ENCODE measurements around the gene DCUN1D3. TPM values are rescaled to one million over a fixed set of nuclear protein-coding genes. Genes with fewer than 3 reads are reported as not detected.

The DCUN1D3 gene
- total RNA-seq, 1 donor from 2014 or later = 14.0 TPM

- Histone ChIP-seq H3K27me3 (ENCODE audit: control insufficient read depth, insufficient read depth, low read length) (no peaks in the 10 kb centered on the region), H3K4me3 (ENCODE audit: low read depth, low read length) (no peak overlapping the region), H3K36me3 (ENCODE audit: control insufficient read depth, insufficient read depth, low read length) (peaks cover 3% of the 10 kb centered on the region)
- DNase-seq (ENCODE audit: low read depth) (no peak), FAIRE-seq (no peak)
- TF ChIP-seq, protein P1, sequence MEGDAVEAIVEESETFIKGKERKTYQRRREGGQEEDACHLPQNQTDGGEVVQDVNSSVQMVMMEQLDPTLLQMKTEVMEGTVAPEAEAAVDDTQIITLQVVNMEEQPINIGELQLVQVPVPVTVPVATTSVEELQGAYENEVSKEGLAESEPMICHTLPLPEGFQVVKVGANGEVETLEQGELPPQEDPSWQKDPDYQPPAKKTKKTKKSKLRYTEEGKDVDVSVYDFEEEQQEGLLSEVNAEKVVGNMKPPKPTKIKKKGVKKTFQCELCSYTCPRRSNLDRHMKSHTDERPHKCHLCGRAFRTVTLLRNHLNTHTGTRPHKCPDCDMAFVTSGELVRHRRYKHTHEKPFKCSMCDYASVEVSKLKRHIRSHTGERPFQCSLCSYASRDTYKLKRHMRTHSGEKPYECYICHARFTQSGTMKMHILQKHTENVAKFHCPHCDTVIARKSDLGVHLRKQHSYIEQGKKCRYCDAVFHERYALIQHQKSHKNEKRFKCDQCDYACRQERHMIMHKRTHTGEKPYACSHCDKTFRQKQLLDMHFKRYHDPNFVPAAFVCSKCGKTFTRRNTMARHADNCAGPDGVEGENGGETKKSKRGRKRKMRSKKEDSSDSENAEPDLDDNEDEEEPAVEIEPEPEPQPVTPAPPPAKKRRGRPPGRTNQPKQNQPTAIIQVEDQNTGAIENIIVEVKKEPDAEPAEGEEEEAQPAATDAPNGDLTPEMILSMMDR (IDR thresholded peaks at IDR 0.05; ENCODE audit: insufficient read depth, low read length, severe bottlenecking) = no peak
These were observed 18.7 kb downstream of the DCUN1D3 start for GRCh38 chr16:20881503-20881878.

DNA sequence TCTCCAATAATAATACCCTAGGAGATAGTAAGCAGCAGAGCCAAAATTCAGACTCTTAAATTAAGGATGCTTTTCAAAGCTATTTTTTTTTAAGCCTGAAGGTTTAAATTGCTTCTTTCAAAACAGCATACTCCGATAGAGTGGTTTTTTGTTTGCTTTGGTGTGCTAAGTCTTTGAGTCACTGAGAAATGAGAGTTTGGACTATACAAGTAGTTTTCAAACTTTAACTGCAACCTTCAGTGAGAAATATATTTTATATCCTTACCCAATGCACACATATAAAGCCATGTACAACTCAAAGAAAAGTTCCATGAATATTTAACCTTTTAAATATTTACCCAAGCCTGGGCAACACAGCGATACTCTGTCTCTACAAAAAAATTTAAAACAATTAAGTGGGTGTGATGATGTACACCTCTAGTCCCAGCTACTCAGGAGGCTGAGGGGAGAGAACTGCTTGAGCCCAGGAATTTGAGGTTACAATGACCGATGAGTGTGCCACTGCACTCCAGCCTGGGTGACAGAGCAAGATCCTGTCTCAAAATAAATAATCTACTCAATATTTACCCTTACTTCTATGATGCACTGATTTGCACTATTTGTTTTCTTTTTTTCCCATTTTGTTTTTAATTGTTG lies 19.2 kb downstream of the DCUN1D3 start:
- H3K4me3 ChIP-seq (ENCODE audit: low read depth, low read length) = no peak overlapping the region
- H3K36me3 ChIP-seq (ENCODE audit: control insufficient read depth, insufficient read depth, low read length) = peaks cover 3% of the 10 kb centered on the region
- TF ChIP-seq, protein P1 (IDR thresholded peaks at IDR 0.05; ENCODE audit: insufficient read depth, low read length, severe bottlenecking) = no peak
- H3K27me3 ChIP-seq (ENCODE audit: control insufficient read depth, insufficient read depth, low read length) = no peaks in the 10 kb centered on the region
- DNase-seq (ENCODE audit: low read depth) = no peak
- FAIRE-seq = no peak

- TF ChIP-seq, protein P1 (IDR thresholded peaks at IDR 0.05; ENCODE audit: insufficient read depth, low read length, severe bottlenecking) = no peak
- Histone ChIP-seq H3K27me3 (ENCODE audit: control insufficient read depth, insufficient read depth, low read length) (no peaks in the 10 kb centered on the region), H3K36me3 (ENCODE audit: control insufficient read depth, insufficient read depth, low read length) (peaks cover 2% of the 10 kb centered on the region), H3K4me3 (ENCODE audit: low read depth, low read length) (no peak overlapping the region)
- FAIRE-seq (no peak), DNase-seq (ENCODE audit: low read depth) (peak; percentile 77)
These were observed 20.8 kb downstream of the DCUN1D3 start for GRCh38 chr16:20879175-20880040.

GRCh38 chr16:20878682-20879147 lies 21.4 kb downstream of the DCUN1D3 start:
- FAIRE-seq = no peak
- TF ChIP-seq, protein P1 (IDR thresholded peaks at IDR 0.05; ENCODE audit: insufficient read depth, low read length, severe bottlenecking) = no peak
- Histone ChIP-seq H3K36me3 (ENCODE audit: control insufficient read depth, insufficient read depth, low read length) (peaks cover 2% of the 10 kb centered on the region), H3K4me3 (ENCODE audit: low read depth, low read length) (no peak overlapping the region), H3K27me3 (ENCODE audit: control insufficient read depth, insufficient read depth, low read length) (no peaks in the 10 kb centered on the region)
- no peak for DNase-seq (ENCODE audit: low read depth)

- peaks cover 2% of the 10 kb centered on the region for H3K36me3 ChIP-seq (ENCODE audit: control insufficient read depth, insufficient read depth, low read length)
- no peaks in the 10 kb centered on the region for H3K27me3 ChIP-seq (ENCODE audit: control insufficient read depth, insufficient read depth, low read length)
- TF ChIP-seq, protein P1 (IDR thresholded peaks at IDR 0.05; ENCODE audit: insufficient read depth, low read length, severe bottlenecking) = no peak
- FAIRE-seq = no peak
- DNase-seq (ENCODE audit: low read depth) = no peak
- H3K4me3 ChIP-seq (ENCODE audit: low read depth, low read length) = no peak overlapping the region
These were observed 24.9 kb downstream of the DCUN1D3 start for GRCh38 chr16:20875355-20875650.
